Globus pallidus (tissue), 1 donor: ENCODE measurements around the gene PCNX2.

Experiments
- DNase-seq: peaks from one replicate; pipeline ENCODE4 v3.0.0-alpha.2; 2015; ENCODE audit warnings: low spot score

Gene PCNX2

GRCh38 chr1:233261206-233261605 is 34.3 kb downstream of the PCNX2 start:
- DNase-seq = no peak

GRCh38 chr1:233257786-233258185 is 37.7 kb downstream of the PCNX2 start:
- no peak for DNase-seq

- DNase-seq = no peak
Measured at GRCh38 chr1:233256789-233257188, 38.7 kb downstream of the PCNX2 start.

- DNase-seq = no peak
Measured at GRCh38 chr1:233256191-233256590, 39.3 kb downstream of the PCNX2 start.

GRCh38 chr1:233255145-233255544 is 40.4 kb downstream of the PCNX2 start:
- no peak for DNase-seq

- no peak for DNase-seq
Measured at GRCh38 chr1:233253832-233254331, 41.6 kb downstream of the PCNX2 start.

- no peak for DNase-seq
Measured at GRCh38 chr1:233253231-233253831, 42.2 kb downstream of the PCNX2 start.

- DNase-seq = no peak
Measured at GRCh38 chr1:233252441-233252840, 43.1 kb downstream of the PCNX2 start.

- DNase-seq = no peak
Measured at GRCh38 chr1:233251201-233251720, 44.3 kb downstream of the PCNX2 start.

- DNase-seq = no peak
Measured at GRCh38 chr1:233248014-233248413, 47.5 kb downstream of the PCNX2 start.

GRCh38 chr1:233246965-233247364 is 48.6 kb downstream of the PCNX2 start:
- no peak for DNase-seq

- DNase-seq = no peak
Measured at GRCh38 chr1:233245191-233245765, 50.2 kb downstream of the PCNX2 start.

GRCh38 chr1:233244183-233244582 is 51.3 kb downstream of the PCNX2 start:
- no peak for DNase-seq

- DNase-seq = peak; percentile 21
Measured at GRCh38 chr1:233242827-233243483, 52.6 kb downstream of the PCNX2 start.

GRCh38 chr1:233241759-233242158 is 53.8 kb downstream of the PCNX2 start:
- DNase-seq = no peak

GRCh38 chr1:233240829-233241682 is 54.5 kb downstream of the PCNX2 start:
- peak; percentile 63 for DNase-seq

GRCh38 chr1:233240371-233240770 is 55.2 kb downstream of the PCNX2 start:
- DNase-seq = no peak

- no peak for DNase-seq
Measured at GRCh38 chr1:233238884-233239431, 56.6 kb downstream of the PCNX2 start.

GRCh38 chr1:233237647-233238046 is 57.9 kb downstream of the PCNX2 start:
- no peak for DNase-seq

GRCh38 chr1:233233508-233234040 is 62.0 kb downstream of the PCNX2 start:
- no peak for DNase-seq

- no peak for DNase-seq
Measured at GRCh38 chr1:233230011-233230410, 65.5 kb downstream of the PCNX2 start.

- no peak for DNase-seq
Measured at GRCh38 chr1:233229288-233229687, 66.2 kb downstream of the PCNX2 start.
